Inflammatory macrophage (primary cell): ENCODE results near the gene FHIT.
A peak's percentile ranks its signal among the peaks of the same experiment; 100 is the strongest.
"Not testable (repeated sequence)": the region's sequence is repeated elsewhere in the genome, so short reads cannot be mapped to it uniquely, and the experiment has no call there.

ENCODE experiments used
- DNase-seq, 2 donors: peaks; one replicate each; pipeline ENCODE4 v3.0.0-alpha.2; 2020 to 2022

Gene FHIT

GRCh38 chr3:60916546-60916945 lies 334.7 kb downstream of the FHIT start:
- DNase-seq, result no peak

DNA sequence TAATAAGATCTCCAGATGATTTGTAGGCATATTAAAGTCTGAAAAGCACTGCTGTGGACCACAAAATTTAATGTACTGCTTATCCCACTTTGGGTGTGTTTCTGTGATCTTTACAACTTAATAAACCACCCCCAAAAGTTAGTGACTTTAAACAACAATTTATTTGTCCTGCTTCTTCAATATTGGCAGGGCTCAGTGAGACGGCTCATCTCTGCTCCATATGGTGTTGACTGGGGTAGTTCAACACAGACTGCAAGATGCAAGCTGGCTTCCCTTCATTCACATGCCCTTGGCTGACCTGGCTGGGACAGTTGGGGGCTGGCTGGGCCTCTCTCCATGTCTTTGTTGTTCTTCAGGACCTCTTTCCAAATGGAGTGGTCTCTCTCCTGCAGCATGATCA lies 337.8 kb downstream of the FHIT start:
- no peak for DNase-seq

DNA sequence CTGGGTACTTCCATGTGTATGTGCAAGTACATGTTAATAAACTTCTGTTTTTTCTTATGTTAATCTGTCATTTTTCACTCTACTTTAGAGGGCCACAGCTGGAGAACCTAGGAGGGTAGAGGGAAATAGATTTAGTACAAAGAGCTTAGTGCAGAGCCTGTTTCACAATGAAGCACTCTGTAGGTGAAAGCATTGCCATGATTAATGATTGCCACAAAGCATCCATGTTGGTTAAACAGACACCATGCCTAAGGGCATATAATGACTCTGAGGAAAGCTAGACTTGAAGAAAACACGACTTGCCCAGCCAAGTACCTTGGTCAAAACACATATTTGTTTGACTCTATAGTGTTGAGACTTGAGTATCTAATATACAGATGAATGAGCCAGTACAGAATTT lies 338.4 kb downstream of the FHIT start:
- DNase-seq, result no peak

DNA sequence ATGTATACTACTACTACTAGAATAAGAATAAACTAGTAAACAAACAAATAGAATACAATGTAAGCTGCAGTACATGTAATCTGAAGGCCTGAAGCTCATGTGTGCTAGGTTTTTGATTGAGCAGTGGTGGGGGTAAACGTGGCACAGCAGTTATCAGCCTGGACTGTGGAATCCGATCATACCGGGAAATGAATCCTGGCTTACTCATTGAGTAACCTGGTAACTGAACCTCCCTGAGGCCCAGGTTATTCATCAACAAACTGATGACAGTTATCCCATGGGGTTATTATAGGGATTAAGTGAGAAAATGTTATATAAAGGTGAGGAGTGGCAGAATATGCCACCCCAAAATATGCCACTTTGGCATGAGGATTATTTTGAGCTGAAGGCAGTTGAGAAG lies 339.1 kb downstream of the FHIT start:
- no peak for DNase-seq

- no peak for DNase-seq
These were observed 341.7 kb downstream of the FHIT start for GRCh38 chr3:60909526-60909925.

DNA sequence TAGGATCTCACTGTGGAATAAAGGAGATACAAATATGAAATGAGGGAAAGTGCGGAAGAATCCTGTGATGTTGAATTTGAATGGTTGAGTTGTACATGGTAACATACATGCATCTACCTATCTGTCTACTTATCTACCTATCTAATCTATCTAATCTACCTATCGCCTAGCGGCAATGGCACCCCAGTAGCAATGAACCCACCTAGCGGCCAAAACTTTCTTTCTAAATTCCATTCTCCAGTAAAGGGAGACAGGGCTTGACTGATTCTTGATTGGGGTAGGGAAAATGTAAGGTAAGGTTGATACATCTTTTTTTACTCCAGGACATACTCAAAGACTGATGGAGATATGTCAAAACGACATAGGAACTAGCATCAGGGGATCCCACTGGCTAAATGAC lies 345.0 kb downstream of the FHIT start:
- DNase-seq, result no peak

GRCh38 chr3:60898321-60898720 lies 352.9 kb downstream of the FHIT start:
- DNase-seq, result no peak

DNA sequence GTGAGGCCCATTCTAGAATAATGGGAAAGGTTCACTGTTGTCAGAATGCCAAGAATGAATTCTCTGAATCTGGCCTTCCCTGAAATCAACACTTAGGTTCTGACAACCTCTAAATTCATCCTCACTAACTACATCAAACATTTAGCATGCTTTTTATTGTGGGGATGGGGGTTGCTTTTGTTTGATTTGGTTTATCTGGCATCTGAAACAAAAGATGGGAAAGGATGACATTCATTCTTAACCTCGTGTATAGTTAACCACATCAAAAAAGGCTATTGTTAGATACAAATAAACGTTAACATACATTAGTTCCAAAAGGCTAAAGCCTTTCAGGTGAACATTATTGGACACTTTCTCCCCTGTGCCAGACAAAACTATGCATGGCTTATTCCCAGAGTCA lies 357.3 kb downstream of the FHIT start:
- DNase-seq, result no peak

DNA sequence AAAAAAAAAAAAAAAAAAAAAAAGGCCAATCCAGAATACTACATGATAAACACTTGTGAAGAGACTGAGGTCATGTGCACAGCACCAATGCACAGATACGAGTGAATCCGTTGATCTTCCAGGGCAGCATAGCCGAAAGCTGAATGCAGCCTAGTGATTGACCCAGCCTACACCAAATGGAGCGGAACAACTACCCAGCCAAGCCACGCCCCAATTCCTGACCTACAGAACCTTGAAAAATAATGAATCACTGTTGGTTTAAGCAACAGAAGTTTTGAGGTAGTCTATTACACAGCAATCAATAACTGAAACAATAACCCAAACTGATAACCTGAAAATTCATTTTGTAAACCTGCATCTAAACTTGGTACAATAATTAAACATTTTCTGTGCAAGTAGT lies 361.0 kb downstream of the FHIT start:
- no peak for DNase-seq

DNA sequence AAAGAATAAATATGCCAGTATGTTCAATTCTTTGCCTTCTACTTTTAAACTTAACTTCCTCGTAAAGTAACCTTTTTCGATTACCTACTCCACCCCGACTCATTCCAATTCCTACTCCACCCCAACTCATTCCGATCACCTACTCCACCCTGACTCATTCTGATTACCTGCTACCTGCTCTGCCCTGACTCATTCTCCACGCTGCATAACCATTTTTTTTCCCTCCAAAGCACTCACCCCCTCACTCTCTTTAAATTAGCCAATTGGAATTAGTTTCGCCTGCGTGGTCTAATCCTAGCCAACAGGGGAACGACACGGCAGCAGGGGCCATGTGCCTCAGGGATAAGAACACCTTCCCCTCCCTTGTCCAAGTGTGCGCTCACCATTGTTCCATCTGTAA lies 362.3 kb downstream of the FHIT start:
- not testable (repeated sequence) for DNase-seq

GRCh38 chr3:60887574-60887973 lies 363.7 kb downstream of the FHIT start:
- DNase-seq, result no peak

GRCh38 chr3:60886518-60886917 lies 364.7 kb downstream of the FHIT start:
- DNase-seq, result no peak

DNA sequence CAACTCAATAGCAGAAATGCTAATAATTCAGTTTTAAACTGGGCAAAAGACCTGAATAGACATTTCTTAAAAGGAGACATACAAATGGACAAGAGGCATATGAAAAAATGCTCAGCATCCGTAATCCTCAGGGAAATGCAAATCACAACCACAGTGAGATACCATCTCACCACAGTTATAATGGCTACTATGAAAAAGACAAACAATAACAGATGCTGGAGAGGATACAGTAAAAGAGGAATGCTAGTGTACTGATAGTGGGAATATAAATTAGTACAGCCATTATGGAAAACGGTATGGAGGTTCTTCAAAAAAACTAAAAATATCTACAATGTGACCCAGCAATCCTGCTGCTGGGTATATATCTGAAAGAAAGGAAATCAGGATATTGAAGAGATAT lies 367.2 kb downstream of the FHIT start:
- no peak for DNase-seq

GRCh38 chr3:60877188-60877587 lies 374.1 kb downstream of the FHIT start:
- no peak for DNase-seq

GRCh38 chr3:60870396-60870795 lies 380.9 kb downstream of the FHIT start:
- DNase-seq, result no peak

GRCh38 chr3:60867200-60867599 lies 384.1 kb downstream of the FHIT start:
- no peak for DNase-seq

- DNase-seq, result peak; percentile 29 to 60
These were observed 394.8 kb downstream of the FHIT start for GRCh38 chr3:60856257-60857046.

DNA sequence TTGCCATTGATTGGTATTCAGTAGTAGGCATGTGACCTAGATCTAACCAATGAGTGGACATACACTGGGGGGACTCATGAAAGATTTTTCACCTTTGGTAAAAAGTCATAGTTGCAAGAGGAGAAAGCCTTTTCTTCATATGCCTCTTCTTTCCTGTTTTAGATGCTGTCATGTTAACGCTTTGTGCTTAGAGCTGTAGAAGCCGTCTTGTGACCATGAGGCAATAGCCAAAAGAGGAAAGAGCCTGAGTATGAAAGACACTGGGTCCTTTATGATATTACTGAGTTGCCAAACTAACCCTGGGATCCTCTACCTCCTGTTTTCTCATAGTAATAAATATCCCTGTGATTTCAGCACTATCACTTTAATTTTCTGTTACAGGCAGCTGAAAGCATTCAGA lies 396.0 kb downstream of the FHIT start:
- peak; percentile 88 to 91 for DNase-seq

- DNase-seq, result peak; percentile 70 to 72
These were observed 396.5 kb downstream of the FHIT start for GRCh38 chr3:60854791-60855190.

DNA sequence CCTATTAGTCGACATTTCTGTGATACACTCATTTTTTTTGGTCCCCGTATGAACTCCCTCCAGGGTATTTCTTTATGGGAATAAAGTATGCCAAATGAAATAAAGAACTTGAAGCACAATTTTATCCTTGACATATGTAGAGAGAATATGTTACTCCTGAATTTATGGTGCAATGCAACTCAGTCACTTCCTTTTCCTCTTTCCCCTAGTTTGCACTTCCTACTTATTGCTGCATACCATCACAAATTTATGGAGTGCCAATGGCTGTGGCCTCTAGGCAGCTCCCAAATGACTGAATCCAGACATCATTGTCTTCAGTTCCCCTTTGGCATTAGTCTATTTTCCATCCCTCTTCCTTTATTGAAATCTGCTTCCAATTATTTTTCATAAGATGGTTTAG lies 403.5 kb downstream of the FHIT start:
- DNase-seq, result peak; percentile 48 to 58

- no peak for DNase-seq
These were observed 407.0 kb downstream of the FHIT start for GRCh38 chr3:60844256-60844655.

- DNase-seq, result no peak
These were observed 409.9 kb downstream of the FHIT start for GRCh38 chr3:60841355-60841754.

DNA sequence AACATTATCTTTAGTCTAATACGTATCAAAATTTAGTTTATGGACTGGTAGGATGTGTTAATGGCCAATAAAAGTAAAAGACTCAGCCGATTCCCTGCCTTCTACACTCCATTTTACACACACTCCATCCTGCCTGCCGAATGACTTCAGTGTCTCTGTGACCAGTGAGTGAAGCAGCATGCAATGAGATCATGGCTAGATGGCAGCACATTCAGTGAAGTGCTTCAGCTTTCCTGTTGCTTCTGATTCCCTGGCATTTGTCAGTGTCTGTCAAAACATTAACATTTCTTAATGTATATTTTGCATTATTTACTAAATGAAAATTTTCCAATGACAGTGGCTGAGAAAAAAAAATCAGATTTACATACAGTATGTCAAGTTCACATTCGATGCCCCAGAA lies 412.0 kb downstream of the FHIT start:
- no peak for DNase-seq

GRCh38 chr3:60835796-60836195 lies 415.5 kb downstream of the FHIT start:
- DNase-seq, result no peak

GRCh38 chr3:60829058-60829457 lies 422.2 kb downstream of the FHIT start:
- no peak for DNase-seq
